K562 (cell line): ENCODE data around the gene MXRA7. TPM values are rescaled to one million over a fixed set of nuclear protein-coding genes. Genes with fewer than 3 reads are reported as not detected.

ENCODE experiments used
- ATAC-seq: fragments of 200-7000 bp; cut with Tn5 transposase; 3 replicates; pipeline ENCODE4 v1.9.1; 2020; ENCODE audit warnings: moderate library complexity
- BruUV-seq: library from RNA; stranded (reverse); fragments of 400-500 nt; replicated peaks from 2 replicates; lab custom pipeline; 2021; lab: Mats Ljungman, UMichigan
- CTCF ChIA-PET: fragments of 300-600 bp; formaldehyde crosslinking; extraction: SDS; loops from one replicate; lab custom pipeline; 2021; ENCODE audit warnings: low intra/inter-chr PET ratio; lab: Yijun Ruan, JAX
- POLR2A ChIA-PET: fragments of 300-600, 350-650 bp; sonication (Branson Sonifier 250); formaldehyde crosslinking; extraction: SDS; loops from one replicate; lab custom pipeline; 2021; ENCODE audit warnings: antibody characterized with exemption, inconsistent platforms; lab: Yijun Ruan, JAX
- DNase-seq, 4 experiments: peaks; one replicate each; pipeline versions ENCODE4 v3.0.0 to v3.0.0-alpha.2; 2011 to 2018; ENCODE audit warnings: low spot score in 3 of 4, mixed read lengths in 3 of 4; ENCODE audit errors: extremely low read depth in 1 of 4
- FAIRE-seq: peaks from 2 replicates; lab custom pipeline; 2011; peaks lifted over from hg19 to GRCh38; lab: Jason Lieb, UNC
- H2AFZ ChIP-seq: 2 replicates; pipeline ENCODE4 v1.6.0; 2011; ENCODE audit warnings: low read depth, low read length, control low read depth, inconsistent platforms
- H3K27ac ChIP-seq: fragments of 200-600 bp; 3 replicates; pipeline ENCODE4 v1.8.0; 2011; ENCODE audit warnings: low read depth, mild to moderate bottlenecking, control low read depth, inconsistent platforms, low read length, moderate library complexity, mixed read lengths; ENCODE audit errors: extremely low read depth
- H3K27me3 ChIP-seq, 2 experiments: fragments of 300-600 bp in 1 of 2; 2 replicates in 1 of 2; 3 replicates in 1 of 2; pipeline versions ENCODE4 v1.6.0 to v1.8.0; 2011; ENCODE audit warnings: inconsistent platforms in 2 of 2, low read length in 2 of 2, mild to moderate bottlenecking in 1 of 2, mixed read lengths in 1 of 2, moderate library complexity in 1 of 2; ENCODE audit not compliant: control insufficient read depth in 2 of 2, insufficient read depth in 2 of 2
- H3K36me3 ChIP-seq: fragments of 300-600 bp; 3 replicates; pipeline ENCODE4 v1.8.0; 2011; ENCODE audit warnings: mild to moderate bottlenecking, low read length, inconsistent platforms; ENCODE audit not compliant: control insufficient read depth, insufficient read depth
- H3K4me1 ChIP-seq, 2 experiments: fragments of 200-600 bp in 1 of 2; replicated peaks in 1 of 2; 2 replicates in 1 of 2; 3 replicates in 1 of 2; pipeline versions ENCODE4 v1.5.1 to v1.8.0; 2011; ENCODE audit warnings: inconsistent platforms in 2 of 2, low read length in 2 of 2, mild to moderate bottlenecking in 1 of 2, mixed read lengths in 1 of 2, moderate library complexity in 1 of 2; ENCODE audit not compliant: control insufficient read depth in 2 of 2, insufficient read depth in 2 of 2
- H3K4me2 ChIP-seq: 2 replicates; pipeline ENCODE4 v1.6.1; 2011; ENCODE audit warnings: low read length, control low read depth, inconsistent platforms, mixed read lengths; ENCODE audit not compliant: insufficient read depth
- H3K4me3 ChIP-seq: fragments of 200-600 bp; sonication (generic), shearing (Covaris generic); 2 replicates; pipeline ENCODE4 v1.5.1; 2016; ENCODE audit warnings: control low read depth, inconsistent platforms
- H3K79me2 ChIP-seq: fragments of 200-600 bp; 3 replicates; pipeline ENCODE4 v1.8.0; 2011; ENCODE audit warnings: low read length, inconsistent platforms; ENCODE audit not compliant: control insufficient read depth, insufficient read depth
- H3K9ac ChIP-seq, 2 experiments: 2 replicates each; pipeline versions ENCODE4 v1.6.0 to v1.6.1; 2011; ENCODE audit warnings: low read depth in 2 of 2, low read length in 2 of 2, control low read depth in 1 of 2, inconsistent platforms in 1 of 2, mild to moderate bottlenecking in 1 of 2, mixed read lengths in 1 of 2; ENCODE audit not compliant: insufficient read depth in 1 of 2
- H3K9me1 ChIP-seq: one replicate; pipeline ENCODE4 v1.6.0; 2011; ENCODE audit warnings: inconsistent platforms, mild to moderate bottlenecking, low read length, moderate library complexity; ENCODE audit not compliant: control insufficient read depth, insufficient read depth
- H3K9me3 ChIP-seq: replicated peaks from 2 replicates; pipeline ENCODE4 v1.5.1; 2011; ENCODE audit warnings: low read depth, low read length, inconsistent platforms; ENCODE audit not compliant: control insufficient read depth, insufficient read depth
- H4K20me1 ChIP-seq: replicated peaks from 2 replicates; pipeline ENCODE4 v1.6.1; 2011; ENCODE audit warnings: low read length, inconsistent platforms, mixed read lengths; ENCODE audit not compliant: control insufficient read depth, insufficient read depth
- BRCA1 ChIP-seq, 2 experiments: fragments of 450-650 bp in 1 of 2; sonication (generic) in 1 of 2; formaldehyde crosslinking in 1 of 2; IDR thresholded peaks; 2 replicates each; pipeline versions ENCODE4 v1.5.0 to v1.6.1; 2017 to 2020; ENCODE audit warnings: mild to moderate bottlenecking in 1 of 2, missing genetic modification reagents in 1 of 2
- CHD2 ChIP-seq: IDR thresholded peaks from 2 replicates; pipeline ENCODE4 v1.6.1; 2011; ENCODE audit warnings: low read depth, low read length
- CREM ChIP-seq: IDR thresholded peaks from 2 replicates; pipeline ENCODE4 v1.6.1; 2014; ENCODE audit warnings: antibody characterized with exemption, low read depth
- ERF ChIP-seq: fragments of 450-650 bp; formaldehyde crosslinking; IDR thresholded peaks from 2 replicates; pipeline ENCODE4 v1.4.0; 2020; ENCODE audit warnings: mild to moderate bottlenecking, mixed read lengths
- GABPB1 ChIP-seq: sonication (generic); formaldehyde crosslinking; IDR thresholded peaks from 2 replicates; pipeline ENCODE4 v1.8.0; 2022; ENCODE audit warnings: mild to moderate bottlenecking, missing genetic modification reagents
- MTF1 ChIP-seq: fragments of 250-450 bp; sonication (Bioruptor Pico); IDR thresholded peaks from 2 replicates; pipeline ENCODE4 v1.9.0; 2021; ENCODE audit warnings: moderate library complexity, mild to moderate bottlenecking, inconsistent platforms, borderline replicate concordance
- MXI1 ChIP-seq: IDR thresholded peaks from 2 replicates; pipeline ENCODE4 v1.6.1; 2011; ENCODE audit warnings: low read depth, mild to moderate bottlenecking, improper control_type of control experiment, low read length
- POLR2A ChIP-seq: fragments of 450-650 bp; conservative IDR thresholded peaks from 2 replicates; pipeline ENCODE4 v1.6.1; 2016
- POLR2B ChIP-seq: fragments of 450-650 bp; IDR thresholded peaks from 2 replicates; pipeline ENCODE4 v1.6.1; 2018; ENCODE audit warnings: low read depth; ENCODE audit not compliant: partially characterized antibody
- RNF2 ChIP-seq: sonication (generic); IDR thresholded peaks from 2 replicates; pipeline ENCODE4 v1.6.1; 2016
- STAT6 ChIP-seq: sonication (generic); formaldehyde crosslinking; IDR thresholded peaks from 2 replicates; pipeline ENCODE4 v1.8.1; 2023; ENCODE audit warnings: mild to moderate bottlenecking, missing genetic modification reagents
- ZNF589 ChIP-seq: fragments of 200-800 bp; sonication (Bioruptor generic); IDR thresholded peaks from 2 replicates; pipeline ENCODE4 v1.6.1; 2016; ENCODE audit warnings: low read depth, missing genetic modification characterization, missing compliant biosample characterization
- ZNF695 ChIP-seq: fragments of 450-650 bp; formaldehyde crosslinking; IDR thresholded peaks from 2 replicates; pipeline ENCODE4 v1.4.0; 2020; ENCODE audit warnings: mild to moderate bottlenecking, moderate library complexity
- WGBS: fragments of 100-300 bp; shearing (Covaris generic); methylation state at CpG from one replicate; pipeline ENCODE4 v1.1.6; 2016; ENCODE audit warnings: low coverage, mixed read lengths; ENCODE audit not compliant: insufficient coverage; ENCODE audit errors: missing lambda C conversion rate; 5-methylcytosine and 5-hydroxymethylcytosine counted together
- in situ Hi-C: fragments of 300-500 bp; cut with MboI; formaldehyde crosslinking; loops from 4 replicates; pipeline ENCODE4 v1.15.0; 2018; ENCODE audit warnings: inconsistent platforms, mixed read lengths
- intact Hi-C: fragments of 100-400 bp; cut with micrococcal nuclease; formaldehyde crosslinking; loops from 2 replicates; pipeline ENCODE4 v1.14.2; 2022
- polyA plus RNA-seq, 8 experiments: library from polyadenylated mRNA; depleted of rRNA in 4 of 8; stranded (reverse) in 5 of 8; unstranded in 3 of 8; fragments of >200 nt; fragmentation: Nextera tagmentation in 2 of 8; fragmentation: Illumina TruSeq in 1 of 8; extraction: Ambion mirVana in 2 of 8; extraction: Trizol in 1 of 8; gene quantifications; 2 replicates each; pipeline versions ENCODE4 v1.2.1 to v1.2.3, GENCODE V29; 2011 to 2014; ENCODE audit warnings: inconsistent platforms in 1 of 8, missing spikeins in 1 of 8
- total RNA-seq, 7 experiments: library from RNA; depleted of rRNA in 6 of 7; stranded (reverse); fragments of >200 nt in 6 of 7; fragmentation: Illumina TruSeq in 2 of 7; extraction: Trizol in 2 of 7; gene quantifications; 2 replicates each; pipeline versions ENCODE4 v1.2.1 to v1.2.3, GENCODE V29; 2011 to 2021; ENCODE audit warnings: low replicate concordance in 1 of 7

MXRA7 gene
- total and polyA plus RNA-seq, 9 of the 15 experiments (the other 6 are each of a cell fraction or from before 2014, with no cell fraction given), result 2.6 to 38.4 (median 14.3) TPM

- TF ChIP-seq CREM, result peak; percentile 95; the same call in 1 of the 2 replicates
- no peak; the same call in 1 of the 2 replicates for TF ChIP-seq ERF
- no peak for TF ChIP-seq POLR2B
- no peak for TF ChIP-seq MTF1
Measured at GRCh38 chr17:76726231-76726775, 15.5 kb upstream of the MXRA7 start, which contains the start of gene JMJD6 (continued).

GRCh38 chr17:76725580-76726230, 14.9 kb upstream of the MXRA7 start:
- Histone ChIP-seq H3K36me3 (peaks cover 54% of the 10 kb centered on the region), H3K4me1 (peaks cover 16 to 44% of the 10 kb centered on the region in 2 experiments; a peak in 4 of 5 replicates), H3K9me1 (no peaks in the 10 kb centered on the region), H4K20me1 (peaks cover 11% of the 10 kb centered on the region; the same call in 1 of the 2 replicates), H3K4me2 (peak overlapping the region; percentile 88), H2AFZ (peak overlapping the region; percentile 83), H3K4me3 (peak overlapping the region; percentile 82), H3K9ac (peak overlapping the region; percentile 86 to 98), H3K27ac (peak overlapping the region; percentile 96), H3K79me2 (peaks cover 74% of the 10 kb centered on the region), H3K27me3 (no peaks in the 10 kb centered on the region), H3K9me3 (no peaks in the 10 kb centered on the region; the same call in 1 of the 2 replicates)
- intact Hi-C loops (loop anchor here (5.0 kb wide), 1 partner anchor 83 kb away; the partner anchor contains the start of gene ST6GALNAC1), in situ Hi-C loops (no loop called here)
- FAIRE-seq, result peak; percentile 55
- DNase-seq, result peak; percentile 72 to 90 (median 79)
- WGBS, result under 1% methylated on average over 38 of the region's 38 CpGs
- ChIA-PET CTCF (interaction anchor here (0.6 kb wide), 1 partner anchor 38 kb away, joined by 3 read pairs; no protein-coding TSS in a partner anchor), POLR2A (interaction anchor here (0.7 to 5.1 kb wide), 6 partner anchors 8 to 180 kb away, joined by 3 to 75 read pairs (median 20); partner anchors contain the start of genes MFSD11, MXRA7 and SRSF2)
- BruUV-seq, result no TSS peak
- peak; percentile 72 for ATAC-seq
- TF ChIP-seq POLR2A, result peak; percentile 42; the same call in 1 of the 2 replicates
- TF ChIP-seq GABPB1 (CRISPR knock-in tag), result no peak
- TF ChIP-seq ZNF589 (CRISPR knock-in tag), result no peak
- peak; percentile 69 for TF ChIP-seq MXI1
- 0 out of 2 replicates have a peak, but pooled peaks have one; percentile 13 for TF ChIP-seq STAT6 (CRISPR knock-in tag)
- TF ChIP-seq CHD2, result peak; percentile 43
- TF ChIP-seq ZNF695 (CRISPR knock-in tag), result no peak
- 0 out of 2 replicates have a peak, but pooled peaks have one; percentile 25 for TF ChIP-seq RNF2
- no peak for TF ChIP-seq BRCA1 (IDR thresholded peaks at IDR 0.05)
- no peak for TF ChIP-seq BRCA1 (CRISPR knock-in tag; IDR thresholded peaks at IDR 0.05)
